NCI-H226 (cell line): ENCODE measurements around the gene STX5.
"Not testable (repeated sequence)": the region's sequence is repeated elsewhere in the genome, so short reads cannot be mapped to it uniquely, and the experiment has no call there.

Experiments used
- DNase-seq: peaks from one replicate; pipeline ENCODE4 v3.0.0-alpha.2; 2015

STX5 gene

DNA sequence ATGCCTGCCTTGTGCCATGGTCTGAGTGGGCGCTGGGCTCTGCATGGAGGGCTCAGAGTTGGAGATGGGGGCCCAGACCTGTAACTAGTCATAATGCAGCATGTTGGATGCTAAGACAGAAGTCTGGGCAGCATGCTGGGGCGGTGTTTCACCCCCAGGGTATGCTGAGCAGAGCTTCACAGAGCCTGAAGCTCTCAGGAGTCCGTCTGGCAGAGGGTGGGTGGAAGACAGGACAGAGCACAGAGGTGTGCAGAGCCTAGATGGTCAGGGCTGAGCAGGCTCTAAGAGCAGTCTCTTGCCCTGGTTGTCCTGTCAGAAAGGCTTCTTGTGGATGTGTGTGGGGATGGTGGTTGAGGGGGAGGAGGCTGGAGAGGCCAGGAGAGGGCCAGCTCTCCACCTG, 53.4 kb downstream of the STX5 start:
- no peak for DNase-seq

DNA sequence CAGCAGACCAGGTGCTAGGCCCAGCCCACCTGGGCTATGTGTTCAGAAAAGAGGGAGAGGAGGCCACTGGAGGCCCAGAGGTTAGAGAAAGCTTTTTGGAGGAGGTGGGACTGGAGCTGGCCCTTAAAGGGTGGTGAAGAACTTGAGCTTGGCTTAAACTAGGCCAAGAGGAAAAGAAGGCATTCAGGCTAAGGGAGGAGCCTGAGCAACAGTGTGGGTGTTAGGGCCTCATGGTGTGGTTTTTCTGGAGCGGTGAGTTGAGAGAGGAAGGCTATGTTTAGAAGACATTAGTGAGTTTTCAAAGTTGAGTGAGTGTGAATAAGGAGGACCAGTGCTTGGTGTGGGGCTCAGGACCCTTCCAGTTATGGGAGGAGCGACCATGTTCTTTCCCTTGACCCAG, 54.5 kb downstream of the STX5 start:
- DNase-seq, result no peak

DNA sequence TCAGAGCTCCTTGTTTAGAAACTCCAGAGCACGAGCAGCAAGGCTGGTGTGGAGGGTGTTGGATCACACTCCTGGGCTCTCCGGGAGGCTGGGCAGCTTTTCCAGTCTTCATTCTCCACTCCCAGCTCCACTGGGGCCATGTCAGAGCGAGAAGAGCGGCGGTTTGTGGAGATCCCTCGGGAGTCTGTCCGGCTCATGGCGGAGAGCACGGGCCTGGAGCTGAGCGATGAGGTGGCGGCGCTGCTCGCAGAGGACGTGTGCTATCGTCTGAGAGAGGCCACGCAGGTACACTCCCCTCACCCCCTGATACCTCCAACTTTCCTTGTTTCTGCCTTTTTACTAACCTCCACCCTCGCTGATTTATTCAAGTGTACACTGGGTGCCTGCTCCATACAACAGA, 56.2 kb downstream of the STX5 start:
- DNase-seq, result no peak

DNA sequence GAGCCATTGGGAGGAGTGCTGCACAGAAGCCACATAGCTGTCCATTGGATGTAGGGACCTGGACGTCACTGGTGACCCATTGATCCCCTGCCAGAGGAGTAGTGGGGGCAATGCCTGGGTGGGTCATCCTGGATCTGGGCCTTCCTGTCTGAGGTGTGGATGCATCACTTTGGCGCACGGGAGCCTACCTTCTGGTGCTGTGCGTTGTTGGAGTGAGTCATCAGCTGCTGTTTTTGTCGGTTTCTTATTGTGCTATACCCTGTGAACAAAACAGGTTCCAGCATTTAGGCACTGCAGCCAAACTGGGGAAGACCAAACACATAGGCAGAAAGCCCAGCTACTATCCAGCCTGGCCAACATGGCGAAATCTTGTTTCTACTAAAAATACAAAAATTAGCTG, 57.4 kb downstream of the STX5 start:
- no peak for DNase-seq

DNA sequence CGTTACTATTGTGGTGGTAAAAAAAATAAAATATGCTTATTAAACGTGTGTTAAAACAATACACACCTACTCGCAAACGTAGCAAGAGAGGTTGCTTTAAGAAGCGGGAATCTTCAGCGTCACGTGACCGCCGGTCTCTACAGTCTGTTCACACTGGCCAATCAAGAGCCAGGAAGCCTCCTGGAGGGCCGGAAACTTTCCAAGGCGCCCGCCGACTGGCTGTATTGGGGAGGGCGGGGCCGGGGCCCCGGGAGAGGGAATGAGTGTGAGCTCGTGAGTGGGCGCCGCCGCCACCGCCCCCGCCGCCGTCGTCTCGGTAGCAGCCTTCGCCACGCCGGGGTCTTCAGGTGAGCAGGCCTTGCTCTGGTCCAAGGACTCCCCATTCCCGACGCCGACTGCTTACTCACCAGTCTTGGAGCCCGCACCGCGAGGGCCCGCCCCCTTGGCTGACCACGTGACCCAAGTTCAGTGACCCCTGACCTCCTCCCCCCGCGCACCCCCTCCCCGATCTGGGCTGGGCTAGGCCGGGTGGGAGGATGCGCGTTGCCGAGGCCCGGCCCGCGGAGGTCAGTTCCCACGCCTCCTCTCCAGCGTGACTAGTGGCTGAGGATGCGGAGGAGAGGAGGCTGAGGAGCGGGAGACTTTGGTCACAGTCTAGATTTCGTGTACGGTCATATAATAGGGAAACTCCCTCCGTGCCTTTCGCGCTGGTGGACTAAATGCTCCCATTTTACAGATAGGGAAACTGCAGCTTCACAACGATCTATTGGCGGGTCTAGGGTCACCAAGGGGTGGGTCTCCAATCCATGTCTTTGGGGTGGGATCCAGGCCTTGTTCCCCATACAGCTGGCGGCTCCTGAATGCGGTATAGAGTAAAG, 60.5 kb downstream of the STX5 start, which contains the start of gene TAF6L:
TAF6L (plus strand) TSS at position 253 of the 878 bp plus-strand sequence. CDS start 4,388 bp downstream, outside the sequence.
- DNase-seq, result peak; percentile 98

DNA sequence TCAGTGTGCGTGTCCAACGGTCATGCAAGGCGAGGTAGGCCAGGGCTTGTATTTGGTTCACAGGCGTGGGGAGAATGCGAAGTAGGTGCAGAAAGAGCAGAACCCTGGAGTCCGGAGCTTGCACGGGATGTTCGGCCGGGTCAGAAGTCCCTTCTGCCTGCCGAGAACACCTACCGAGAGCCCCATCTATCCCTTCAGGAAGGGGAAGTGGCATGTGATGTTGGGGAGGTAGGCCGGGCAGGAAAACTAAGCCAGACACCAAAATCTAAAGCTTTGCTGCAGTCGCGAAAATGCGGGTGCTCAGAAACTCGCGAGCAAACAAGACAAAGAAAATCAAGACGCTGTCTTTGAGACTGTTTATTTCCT, 61.1 kb downstream of the STX5 start:
- DNase-seq, result no peak

DNA sequence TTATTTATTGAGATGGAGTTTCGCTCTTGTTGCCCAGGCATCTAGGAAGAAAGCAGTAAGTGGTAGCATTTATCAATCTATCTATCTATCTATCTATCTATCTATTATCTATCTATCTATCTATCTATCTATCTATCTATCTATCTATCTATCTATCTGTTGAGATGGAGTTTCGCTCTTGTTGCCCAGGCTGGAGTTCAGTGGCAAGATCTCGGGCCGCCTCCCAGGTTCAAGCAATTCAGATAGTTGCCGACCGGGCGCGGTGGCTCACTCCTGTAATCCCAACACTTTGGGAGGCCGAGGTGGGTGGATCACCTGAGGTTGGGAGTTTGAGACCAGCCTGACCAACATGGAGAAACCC, 71.0 kb downstream of the STX5 start:
- DNase-seq, result not testable (repeated sequence)

DNA sequence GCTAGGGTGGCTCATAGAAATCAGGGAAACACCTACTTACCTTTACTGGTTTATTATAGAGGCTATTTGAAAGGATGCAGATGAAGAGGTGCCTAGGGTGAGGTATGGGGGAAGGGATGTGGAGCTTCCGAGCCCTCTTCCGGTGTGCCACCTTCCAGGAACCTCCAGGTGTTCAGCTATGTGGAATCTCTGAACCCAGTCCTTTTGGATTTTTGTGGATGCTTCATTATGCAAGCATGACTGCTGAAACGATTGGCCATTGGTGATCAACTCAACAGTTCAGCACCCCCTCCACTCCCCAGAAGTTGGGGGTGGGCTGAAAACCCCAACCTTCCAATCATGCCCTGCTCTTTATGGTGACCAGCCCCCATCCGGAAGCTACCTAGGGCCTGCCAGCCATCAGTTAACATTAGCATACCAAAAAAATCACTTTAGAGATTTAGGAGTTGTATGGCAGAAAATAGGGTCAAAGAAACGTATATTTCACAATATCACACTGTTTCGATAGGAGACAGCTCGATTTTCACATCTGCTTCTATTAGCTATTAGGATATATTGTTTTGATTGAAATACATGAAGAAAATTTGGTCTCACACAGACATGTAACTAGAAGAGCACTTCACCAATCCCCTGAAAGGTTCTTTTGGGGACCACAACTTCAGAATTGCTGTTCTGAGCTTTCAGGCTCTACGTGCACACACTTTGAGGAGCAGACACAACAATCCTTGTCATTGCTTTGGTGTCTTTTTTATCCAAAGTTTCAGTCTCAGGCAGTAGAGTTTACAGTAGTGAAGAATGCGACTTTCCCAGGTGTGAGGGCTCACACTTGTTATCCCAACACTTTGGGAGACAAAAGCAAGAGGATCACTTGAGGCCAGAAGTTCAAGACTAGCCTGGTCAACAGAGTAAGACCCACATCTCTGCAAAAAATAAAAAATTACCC, 73.7 kb downstream of the STX5 start:
- DNase-seq, result no peak
